AG04450 (cell line): Measurements from ENCODE around the gene SLC10A4. TPM values are rescaled to one million over a fixed set of nuclear protein-coding genes. Genes with fewer than 3 reads are reported as not detected.

Experiments used
- CTCF ChIA-PET: fragments of 300-600, 350-600 bp; formaldehyde crosslinking; extraction: SDS; loops from one replicate; lab custom pipeline; 2022; ENCODE audit warnings: antibody characterized with exemption, inconsistent platforms; lab: Charles Lee
- POLR2A ChIA-PET: fragments of 350-600 bp; formaldehyde crosslinking; extraction: SDS; loops from one replicate; lab custom pipeline; 2021; ENCODE audit warnings: antibody characterized with exemption, inconsistent platforms; lab: Yijun Ruan, JAX
- DNase-seq: peaks from one replicate; pipeline ENCODE4 v3.0.0-alpha.2; 2011; ENCODE audit warnings: low read depth, low spot score
- H3K27ac ChIP-seq: one replicate; pipeline ENCODE4 v1.5.1; 2012; ENCODE audit warnings: low read depth, low read length, control low read depth
- H3K27me3 ChIP-seq: one replicate; pipeline ENCODE4 v1.6.0; 2012; ENCODE audit warnings: low read length; ENCODE audit not compliant: control insufficient read depth, insufficient read depth
- H3K4me3 ChIP-seq: 2 replicates; pipeline ENCODE4 v1.5.1; 2011; ENCODE audit warnings: mild to moderate bottlenecking, low read depth, low read length, control low read depth
- H3K9me3 ChIP-seq: 2 replicates; pipeline ENCODE4 v1.5.1; 2012; ENCODE audit warnings: low read length; ENCODE audit not compliant: control insufficient read depth, insufficient read depth
- CTCF ChIP-seq: IDR thresholded peaks from 2 replicates; pipeline ENCODE4 v1.5.1; 2011; ENCODE audit warnings: low read depth, low read length, control low read depth, inconsistent platforms
- polyA plus RNA-seq: library from polyadenylated mRNA; depleted of rRNA; stranded (reverse); fragments of >200 nt; gene quantifications from 2 replicates; pipeline ENCODE4 v1.2.3, GENCODE V29; 2011

SLC10A4 gene
- polyA plus RNA-seq, 1 experiment = not detected

- TF ChIP-seq CTCF = no peak
- H3K27ac ChIP-seq = no peak overlapping the region
- H3K27me3 ChIP-seq = peaks cover 42% of the 10 kb centered on the region
- no peak overlapping the region for H3K4me3 ChIP-seq
- ChIA-PET POLR2A (no interaction called here), CTCF (no interaction called here)
- peaks cover 8% of the 10 kb centered on the region; the same call in 1 of the 2 replicates for H3K9me3 ChIP-seq
- DNase-seq = no peak
These were observed 8.5 kb downstream of the SLC10A4 start for GRCh38 chr4:48491514-48492176.

- CTCF ChIA-PET = no interaction called here
These were observed 10.4 kb downstream of the SLC10A4 start for GRCh38 chr4:48493452-48494100.

GRCh38 chr4:48495941-48496340, 12.8 kb downstream of the SLC10A4 start:
- ChIA-PET POLR2A (no interaction called here), CTCF (no interaction called here)
- TF ChIP-seq CTCF = no peak
- no peak for DNase-seq
- Histone ChIP-seq H3K9me3 (peaks cover 4% of the 10 kb centered on the region; the same call in 1 of the 2 replicates), H3K27me3 (peaks cover 13% of the 10 kb centered on the region), H3K27ac (no peak overlapping the region), H3K4me3 (no peak overlapping the region)

More at GRCh38 chr4:48493452-48494100, 10.4 kb downstream of the SLC10A4 start:
- no peak for TF ChIP-seq CTCF
- H3K9me3 ChIP-seq = peaks cover 8% of the 10 kb centered on the region; the same call in 1 of the 2 replicates
- peaks cover 30% of the 10 kb centered on the region for H3K27me3 ChIP-seq
- POLR2A ChIA-PET = no interaction called here
- DNase-seq = no peak
- no peak overlapping the region for H3K4me3 ChIP-seq
- no peak overlapping the region for H3K27ac ChIP-seq

- H3K27me3 ChIP-seq = no peaks in the 10 kb centered on the region
- TF ChIP-seq CTCF = no peak
- no peaks in the 10 kb centered on the region for H3K9me3 ChIP-seq
- no peak overlapping the region for H3K27ac ChIP-seq
- no peak overlapping the region for H3K4me3 ChIP-seq
- ChIA-PET POLR2A (no interaction called here), CTCF (no interaction called here)
- no peak for DNase-seq
These were observed 15.8 kb downstream of the SLC10A4 start for GRCh38 chr4:48498895-48499294.

- H3K4me3 ChIP-seq = no peak overlapping the region
- ChIA-PET POLR2A (no interaction called here), CTCF (no interaction called here)
- H3K27ac ChIP-seq = no peak overlapping the region
- no peak for DNase-seq
- H3K27me3 ChIP-seq = no peaks in the 10 kb centered on the region
- TF ChIP-seq CTCF = no peak
- no peaks in the 10 kb centered on the region for H3K9me3 ChIP-seq
These were observed 16.5 kb downstream of the SLC10A4 start for GRCh38 chr4:48499551-48500066.
